PC-9 (cell line): ENCODE measurements around the gene OR56A3. TPM values are rescaled to one million over a fixed set of nuclear protein-coding genes. Genes with fewer than 3 reads are reported as not detected.
"Not testable (repeated sequence)": the region's sequence is repeated elsewhere in the genome, so short reads cannot be mapped to it uniquely, and the experiment has no call there.

Experiments used
- BruUV-seq: library from RNA; stranded (reverse); fragments of 400-500 nt; replicated peaks from 2 replicates; lab custom pipeline; 2021; lab: Mats Ljungman, UMichigan
- CTCF ChIA-PET: fragments of 300-600 bp; sonication (Branson Sonifier 250); formaldehyde crosslinking; loops from one replicate; lab custom pipeline; 2022; ENCODE audit warnings: antibody characterized with exemption; lab: Charles Lee
- POLR2A ChIA-PET: fragments of 300-600 bp; sonication (Branson Sonifier 250); formaldehyde crosslinking; loops from one replicate; lab custom pipeline; 2022; ENCODE audit warnings: antibody characterized with exemption; ENCODE audit not compliant: unreplicated experiment; lab: Charles Lee
- DNase-seq, 2 experiments: peaks; one replicate each; pipeline versions ENCODE4 v3.0.0 to v3.0.0-alpha.2; 2015 to 2022; ENCODE audit warnings: mixed read lengths in 1 of 2
- H2AFZ ChIP-seq: fragments of 200-600 bp; sonication (generic); 2 replicates; pipeline ENCODE4 v1.8.1; 2017; ENCODE audit warnings: antibody characterized with exemption
- H3F3A ChIP-seq: fragments of 200-600 bp; sonication (generic); 2 replicates; pipeline ENCODE4 v1.8.1; 2017; ENCODE audit warnings: antibody characterized with exemption, mild to moderate bottlenecking, low read depth; ENCODE audit not compliant: insufficient read depth
- H3K27ac ChIP-seq: fragments of 200-600 bp; sonication (generic); 2 replicates; pipeline ENCODE4 v1.6.1; 2016; ENCODE audit warnings: mixed run types
- H3K27me3 ChIP-seq: fragments of 200-600 bp; sonication (generic); 2 replicates; pipeline ENCODE4 v1.6.1; 2016; ENCODE audit warnings: low read depth, mixed run types; ENCODE audit not compliant: insufficient read depth
- H3K36me3 ChIP-seq: fragments of 200-600 bp; sonication (generic); 2 replicates; pipeline ENCODE4 v1.6.1; 2016; ENCODE audit warnings: low read depth, mixed run types
- H3K4me1 ChIP-seq: fragments of 200-600 bp; sonication (generic); replicated peaks from 2 replicates; pipeline ENCODE4 v1.6.1; 2016; ENCODE audit warnings: mixed run types; ENCODE audit not compliant: insufficient read depth
- H3K4me2 ChIP-seq: fragments of 200-600 bp; sonication (generic); 2 replicates; pipeline ENCODE4 v1.6.1; 2017; ENCODE audit warnings: mixed run types
- H3K4me3 ChIP-seq: fragments of 200-600 bp; sonication (generic); 2 replicates; pipeline ENCODE4 v1.6.1; 2016; ENCODE audit warnings: mixed run types
- H3K79me2 ChIP-seq: fragments of 200-600 bp; sonication (generic); 2 replicates; pipeline ENCODE4 v1.6.1; 2017; ENCODE audit warnings: low read depth, mixed run types
- H3K9me2 ChIP-seq: fragments of 200-600 bp; sonication (generic); 2 replicates; pipeline ENCODE4 v1.8.1; 2017; ENCODE audit warnings: mild to moderate bottlenecking; ENCODE audit not compliant: insufficient read depth
- H3K9me3 ChIP-seq: fragments of 200-600 bp; sonication (generic); 2 replicates; pipeline ENCODE4 v1.8.1; 2016; ENCODE audit warnings: low read depth; ENCODE audit not compliant: insufficient read depth
- H4K20me1 ChIP-seq: fragments of 200-600 bp; sonication (generic); 2 replicates; pipeline ENCODE4 v1.8.1; 2017; ENCODE audit not compliant: insufficient read depth
- EZH2 ChIP-seq: fragments of 200-600 bp; sonication (generic); IDR thresholded peaks from 2 replicates; pipeline ENCODE4 v1.8.0; 2017; ENCODE audit warnings: antibody characterized with exemption, low read depth
- intact Hi-C: fragments of 100-400 bp; cut with micrococcal nuclease; formaldehyde crosslinking; loops from one replicate; pipeline ENCODE4 v1.10.0; 2022; ENCODE audit not compliant: unreplicated experiment
- total RNA-seq: library from RNA; stranded (reverse); gene quantifications from 2 replicates; pipeline ENCODE4 v1.2.3, GENCODE V29; 2021
- TF ChIP-seq, protein P1 (sequence below): fragments of 200-600 bp; sonication (generic); conservative IDR thresholded peaks from 2 replicates; pipeline ENCODE4 v1.6.1; 2017; ENCODE audit warnings: mixed run types, antibody characterized with exemption, mild to moderate bottlenecking, moderate library complexity

Gene OR56A3
- total RNA-seq, 1 experiment from 2014 or later, result not detected

DNA sequence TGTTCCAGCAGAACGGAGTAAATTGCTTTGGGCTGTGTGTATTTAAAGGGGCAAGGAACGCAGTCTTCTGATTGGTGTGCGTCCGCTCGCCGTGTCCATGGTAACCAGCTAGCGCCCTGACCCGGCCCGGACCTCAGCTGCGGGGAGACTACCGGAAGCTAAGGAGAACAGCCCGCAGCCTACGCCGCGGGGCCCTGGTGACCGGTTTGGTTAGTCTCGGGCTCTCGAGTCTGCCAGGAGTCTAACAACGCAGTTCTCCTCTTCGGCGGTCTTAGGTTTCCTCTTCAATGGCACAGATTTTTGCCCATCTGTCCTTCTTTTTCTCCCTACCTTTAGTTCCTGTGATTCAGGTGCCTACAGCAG is 3.5 kb upstream of the OR56A3 start:
- CTCF ChIA-PET, result no interaction called here
- no peaks in the 10 kb centered on the region for H4K20me1 ChIP-seq
- TF ChIP-seq EZH2, result no peak
- TF ChIP-seq, protein P1, sequence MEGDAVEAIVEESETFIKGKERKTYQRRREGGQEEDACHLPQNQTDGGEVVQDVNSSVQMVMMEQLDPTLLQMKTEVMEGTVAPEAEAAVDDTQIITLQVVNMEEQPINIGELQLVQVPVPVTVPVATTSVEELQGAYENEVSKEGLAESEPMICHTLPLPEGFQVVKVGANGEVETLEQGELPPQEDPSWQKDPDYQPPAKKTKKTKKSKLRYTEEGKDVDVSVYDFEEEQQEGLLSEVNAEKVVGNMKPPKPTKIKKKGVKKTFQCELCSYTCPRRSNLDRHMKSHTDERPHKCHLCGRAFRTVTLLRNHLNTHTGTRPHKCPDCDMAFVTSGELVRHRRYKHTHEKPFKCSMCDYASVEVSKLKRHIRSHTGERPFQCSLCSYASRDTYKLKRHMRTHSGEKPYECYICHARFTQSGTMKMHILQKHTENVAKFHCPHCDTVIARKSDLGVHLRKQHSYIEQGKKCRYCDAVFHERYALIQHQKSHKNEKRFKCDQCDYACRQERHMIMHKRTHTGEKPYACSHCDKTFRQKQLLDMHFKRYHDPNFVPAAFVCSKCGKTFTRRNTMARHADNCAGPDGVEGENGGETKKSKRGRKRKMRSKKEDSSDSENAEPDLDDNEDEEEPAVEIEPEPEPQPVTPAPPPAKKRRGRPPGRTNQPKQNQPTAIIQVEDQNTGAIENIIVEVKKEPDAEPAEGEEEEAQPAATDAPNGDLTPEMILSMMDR, result no peak

GRCh38 chr11:5940748-5941147 is 1.3 kb upstream of the OR56A3 start:
- CTCF ChIA-PET, result no interaction called here
- Histone ChIP-seq H3K27me3 (no peaks in the 10 kb centered on the region; the same call in 1 of the 2 replicates), H4K20me1 (no peaks in the 10 kb centered on the region), H3K4me1 (no peaks in the 10 kb centered on the region), H3K9me3 (no peaks in the 10 kb centered on the region), H2AFZ (no peak overlapping the region), H3F3A (no peaks in the 10 kb centered on the region), H3K4me2 (no peak overlapping the region), H3K9me2 (no peaks in the 10 kb centered on the region), H3K36me3 (no peaks in the 10 kb centered on the region), H3K79me2 (no peaks in the 10 kb centered on the region), H3K27ac (no peak overlapping the region), H3K4me3 (no peak overlapping the region)
- POLR2A ChIA-PET, result no interaction called here
- no peak for DNase-seq
- TF ChIP-seq, protein P1, result no peak
- TF ChIP-seq EZH2, result no peak
- BruUV-seq, result no TSS peak
- intact Hi-C loops, result no loop called here

More for the DNA sequence above, 3.5 kb upstream of the OR56A3 start:
- POLR2A ChIA-PET, result no interaction called here
- Histone ChIP-seq H3K4me3 (no peak overlapping the region), H3K9me2 (no peaks in the 10 kb centered on the region), H3K4me1 (no peaks in the 10 kb centered on the region), H3K36me3 (no peaks in the 10 kb centered on the region), H3K9me3 (no peaks in the 10 kb centered on the region), H2AFZ (no peak overlapping the region), H3F3A (no peaks in the 10 kb centered on the region), H3K27ac (no peak overlapping the region), H3K79me2 (no peaks in the 10 kb centered on the region), H3K27me3 (peaks cover under 1% of the 10 kb centered on the region; the same call in 1 of the 2 replicates), H3K4me2 (no peak overlapping the region)
- DNase-seq, result no peak
- no TSS peak for BruUV-seq
- intact Hi-C loops, result no loop called here

DNA sequence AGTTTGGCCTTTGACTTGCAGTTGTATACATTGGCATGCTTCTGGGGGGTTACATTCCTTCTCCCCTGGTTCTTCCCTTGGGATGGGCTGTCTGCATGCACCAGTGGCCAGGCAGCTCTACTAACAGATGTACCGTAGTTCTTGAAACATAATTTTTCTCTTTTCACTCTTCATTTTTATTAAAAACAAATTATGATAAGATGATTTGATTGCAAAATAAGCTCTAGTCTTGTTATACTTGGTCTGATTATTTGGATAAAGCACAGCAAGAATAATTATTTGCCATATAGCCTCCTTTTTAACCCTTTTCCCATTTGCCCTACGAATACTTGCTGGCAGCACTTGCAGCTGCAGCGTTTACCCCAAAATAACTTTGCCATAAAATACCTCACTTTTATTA is 13.5 kb downstream of the OR56A3 start:
- CTCF ChIA-PET, result no interaction called here
- Histone ChIP-seq H3K27ac (no peak overlapping the region), H3K27me3 (no peaks in the 10 kb centered on the region), H3F3A (no peaks in the 10 kb centered on the region), H3K36me3 (no peaks in the 10 kb centered on the region), H3K4me3 (no peak overlapping the region), H3K79me2 (no peaks in the 10 kb centered on the region), H4K20me1 (no peaks in the 10 kb centered on the region), H3K4me1 (no peaks in the 10 kb centered on the region), H2AFZ (no peak overlapping the region), H3K9me3 (no peaks in the 10 kb centered on the region), H3K4me2 (no peak overlapping the region), H3K9me2 (no peaks in the 10 kb centered on the region)
- TF ChIP-seq EZH2, result no peak
- TF ChIP-seq, protein P1, result no peak
- POLR2A ChIA-PET, result no interaction called here
- intact Hi-C loops, result no loop called here
- no peak for DNase-seq
- BruUV-seq, result no TSS peak

- DNase-seq, H3K79me2 ChIP-seq, H3K27ac ChIP-seq, H2AFZ ChIP-seq, H3K4me2 ChIP-seq, H3K4me1 ChIP-seq, intact Hi-C loops, BruUV-seq, CTCF ChIA-PET, H3K27me3 ChIP-seq, H3K4me3 ChIP-seq, H3K9me3 ChIP-seq, H4K20me1 ChIP-seq, H3K9me2 ChIP-seq, H3F3A ChIP-seq, POLR2A ChIA-PET, H3K36me3 ChIP-seq: not testable (repeated sequence)
Measured at GRCh38 chr11:5960704-5961320, 18.8 kb downstream of the OR56A3 start.
